Effector memory CD4-positive, alpha-beta T cell (primary cell): ENCODE results near the gene DUSP28.

ENCODE experiments used
- DNase-seq, 3 donors: peaks; one replicate each; pipeline ENCODE4 v3.0.0-alpha.2; 2020
- H3K27ac ChIP-seq: 2 replicates; pipeline ENCODE4 v1.7.0; 2013; ENCODE audit warnings: mild to moderate bottlenecking, low read length, moderate library complexity; ENCODE audit not compliant: insufficient read depth, poor library complexity, severe bottlenecking
- H3K27me3 ChIP-seq: replicated peaks from 2 replicates; pipeline ENCODE4 v1.7.0; 2013; ENCODE audit warnings: mild to moderate bottlenecking, low read length; ENCODE audit not compliant: insufficient read depth, control insufficient read depth, poor library complexity, severe bottlenecking
- H3K36me3 ChIP-seq: 2 replicates; pipeline ENCODE4 v1.7.0; 2013; ENCODE audit warnings: mild to moderate bottlenecking, low read length, moderate library complexity; ENCODE audit not compliant: control insufficient read depth, insufficient read depth
- H3K4me1 ChIP-seq: 2 replicates; pipeline ENCODE4 v1.7.0; 2013; ENCODE audit warnings: low read length, mild to moderate bottlenecking; ENCODE audit not compliant: control insufficient read depth, insufficient read depth, poor library complexity, severe bottlenecking
- H3K4me3 ChIP-seq: 2 replicates; pipeline ENCODE4 v1.7.0; 2013; ENCODE audit warnings: low read length, low read depth, mild to moderate bottlenecking; ENCODE audit not compliant: insufficient read depth, poor library complexity, severe bottlenecking
- H3K9me3 ChIP-seq: 2 replicates; pipeline ENCODE4 v1.7.0; 2013; ENCODE audit warnings: mild to moderate bottlenecking, low read length, moderate library complexity; ENCODE audit not compliant: control insufficient read depth

The DUSP28 gene

DNA sequence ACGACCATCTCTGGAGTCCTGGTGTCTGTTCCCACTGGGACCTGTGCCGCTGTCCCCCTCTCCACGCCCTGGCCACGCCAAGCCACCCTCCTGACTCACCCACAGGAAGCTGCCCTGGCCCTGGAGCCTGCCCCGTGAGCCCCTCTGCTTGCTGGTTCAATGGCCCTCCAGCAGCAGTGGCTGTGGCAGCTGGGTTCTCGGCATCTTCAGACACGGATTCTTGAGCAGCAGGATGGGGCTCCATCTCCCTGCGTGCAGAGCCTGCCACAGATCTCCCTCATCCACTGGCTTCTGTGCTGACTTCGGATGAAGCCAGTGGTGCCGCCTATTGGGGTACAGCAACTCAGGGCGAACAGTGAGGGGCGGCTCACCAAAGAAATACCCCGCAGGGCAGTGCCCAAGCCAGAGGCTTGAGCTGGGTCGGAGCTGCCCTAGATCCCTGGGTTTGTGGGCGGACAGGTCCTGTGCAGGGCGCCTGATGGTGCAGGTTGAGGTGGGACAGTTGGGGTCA lies 40.3 kb downstream of the DUSP28 start:
- Histone ChIP-seq H3K36me3 (peaks cover 47% of the 10 kb centered on the region), H3K27ac (no peak overlapping the region), H3K27me3 (no peaks in the 10 kb centered on the region), H3K9me3 (no peaks in the 10 kb centered on the region), H3K4me1 (no peaks in the 10 kb centered on the region), H3K4me3 (no peak overlapping the region)
- DNase-seq, result no peak

GRCh38 chr2:240601061-240601830 lies 41.1 kb downstream of the DUSP28 start:
- Histone ChIP-seq H3K36me3 (peaks cover 40% of the 10 kb centered on the region), H3K27me3 (no peaks in the 10 kb centered on the region), H3K4me3 (no peak overlapping the region), H3K27ac (no peak overlapping the region), H3K4me1 (no peaks in the 10 kb centered on the region), H3K9me3 (no peaks in the 10 kb centered on the region)
- no peak for DNase-seq

- H3K4me3 ChIP-seq, result no peak overlapping the region
- H3K9me3 ChIP-seq, result no peaks in the 10 kb centered on the region
- DNase-seq, result no peak
- H3K36me3 ChIP-seq, result peaks cover 34% of the 10 kb centered on the region
- H3K4me1 ChIP-seq, result no peaks in the 10 kb centered on the region
- no peak overlapping the region for H3K27ac ChIP-seq
- H3K27me3 ChIP-seq, result no peaks in the 10 kb centered on the region
Measured at GRCh38 chr2:240601831-240602160, 41.6 kb downstream of the DUSP28 start.

GRCh38 chr2:240602266-240603050 lies 42.3 kb downstream of the DUSP28 start:
- Histone ChIP-seq H3K4me3 (no peak overlapping the region), H3K36me3 (peaks cover 28% of the 10 kb centered on the region), H3K4me1 (no peaks in the 10 kb centered on the region), H3K27me3 (no peaks in the 10 kb centered on the region), H3K27ac (no peak overlapping the region), H3K9me3 (no peaks in the 10 kb centered on the region)
- DNase-seq, result no peak

- H3K27me3 ChIP-seq, result no peaks in the 10 kb centered on the region
- H3K27ac ChIP-seq, result no peak overlapping the region
- H3K4me1 ChIP-seq, result no peaks in the 10 kb centered on the region
- no peaks in the 10 kb centered on the region for H3K9me3 ChIP-seq
- no peak for DNase-seq
- H3K4me3 ChIP-seq, result no peak overlapping the region
- peaks cover 20% of the 10 kb centered on the region for H3K36me3 ChIP-seq
Measured at GRCh38 chr2:240603081-240603835, 43.1 kb downstream of the DUSP28 start.

GRCh38 chr2:240603846-240604245 lies 43.7 kb downstream of the DUSP28 start:
- H3K27ac ChIP-seq, result no peak overlapping the region
- H3K9me3 ChIP-seq, result no peaks in the 10 kb centered on the region
- peaks cover 14% of the 10 kb centered on the region for H3K36me3 ChIP-seq
- no peak for DNase-seq
- H3K4me3 ChIP-seq, result no peak overlapping the region
- H3K27me3 ChIP-seq, result no peaks in the 10 kb centered on the region
- H3K4me1 ChIP-seq, result no peaks in the 10 kb centered on the region

DNA sequence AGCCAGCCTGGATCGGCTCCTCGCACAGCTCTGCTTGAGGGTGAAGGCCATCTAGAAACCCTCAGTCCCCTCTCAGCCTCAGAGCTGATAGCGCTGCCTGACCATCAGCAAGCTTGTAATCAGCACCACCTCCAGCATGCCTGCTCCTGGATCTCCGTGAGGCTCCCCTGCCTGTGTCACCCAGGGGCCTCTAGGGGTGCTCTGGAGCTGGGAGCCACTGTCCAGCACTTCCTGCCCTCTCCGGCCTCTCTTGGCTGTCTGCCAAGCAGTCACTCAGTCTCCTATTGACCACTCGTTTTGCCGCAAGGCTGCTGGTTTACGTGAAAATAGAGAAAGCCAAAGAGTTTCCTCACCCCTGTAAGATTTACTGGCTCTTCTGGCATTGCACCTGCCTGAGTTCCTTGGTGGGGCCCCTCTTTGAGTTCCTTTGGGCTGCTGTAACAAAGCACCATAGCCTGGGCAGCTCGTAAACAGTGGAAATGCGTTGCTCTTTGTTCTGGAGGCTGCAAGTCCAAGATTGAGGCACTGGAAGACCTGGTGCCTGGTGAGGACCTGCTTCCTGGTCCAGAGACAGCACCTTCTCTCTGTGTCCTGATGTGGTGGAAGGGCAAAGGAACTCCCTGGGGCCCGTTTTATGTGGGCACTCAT lies 44.3 kb downstream of the DUSP28 start:
- Histone ChIP-seq H3K36me3 (peaks cover 8% of the 10 kb centered on the region), H3K9me3 (no peaks in the 10 kb centered on the region), H3K4me3 (no peak overlapping the region), H3K27me3 (no peaks in the 10 kb centered on the region), H3K4me1 (no peaks in the 10 kb centered on the region), H3K27ac (no peak overlapping the region)
- DNase-seq, result no peak

- no peaks in the 10 kb centered on the region for H3K27me3 ChIP-seq
- H3K9me3 ChIP-seq, result no peaks in the 10 kb centered on the region
- H3K4me1 ChIP-seq, result no peaks in the 10 kb centered on the region
- no peak for DNase-seq
- peaks cover 2% of the 10 kb centered on the region for H3K36me3 ChIP-seq
- H3K4me3 ChIP-seq, result no peak overlapping the region
- H3K27ac ChIP-seq, result no peak overlapping the region
Measured at GRCh38 chr2:240604939-240605716, 45.0 kb downstream of the DUSP28 start.
